Neural cell (in vitro differentiated cells): ENCODE measurements around the gene SNRPD3. TPM values are rescaled to one million over a fixed set of nuclear protein-coding genes. Genes with fewer than 3 reads are reported as not detected.

Source experiments
- H2AFZ ChIP-seq: fragments of 200-600, 300-800 bp; sonication (generic), shearing (Covaris generic); 2 replicates; pipeline ENCODE4 v1.6.0; 2014; ENCODE audit warnings: low read depth, mild to moderate bottlenecking, antibody characterized with exemption, low read length, moderate library complexity
- H3F3A ChIP-seq: fragments of 200-600 bp; shearing (Covaris generic); 2 replicates; pipeline ENCODE4 v1.6.1; 2016; ENCODE audit warnings: mild to moderate bottlenecking, moderate library complexity, mixed read lengths, antibody characterized with exemption, low read length; ENCODE audit not compliant: insufficient read depth, poor library complexity, severe bottlenecking
- H3K27ac ChIP-seq: fragments of 200-600, 300-800 bp; sonication (generic), shearing (Covaris generic); 2 replicates; pipeline ENCODE4 v1.5.1; 2014; ENCODE audit warnings: mild to moderate bottlenecking, low read length, moderate library complexity
- H3K27me3 ChIP-seq: fragments of 300-800, 200-600 bp; sonication (generic), shearing (Covaris generic); 2 replicates; pipeline ENCODE4 v1.6.0; 2014; ENCODE audit warnings: mild to moderate bottlenecking, low read depth, low read length, moderate library complexity; ENCODE audit not compliant: insufficient read depth
- H3K36me3 ChIP-seq: fragments of 300-800, 200-600 bp; sonication (generic), shearing (Covaris generic); 2 replicates; pipeline ENCODE4 v1.5.1; 2014; ENCODE audit warnings: mild to moderate bottlenecking, antibody characterized with exemption, low read length, moderate library complexity; ENCODE audit not compliant: insufficient read depth
- H3K4me2 ChIP-seq: fragments of 300-800, 200-600 bp; sonication (generic), shearing (Covaris generic); 2 replicates; pipeline ENCODE4 v1.6.0; 2014; ENCODE audit warnings: mild to moderate bottlenecking, low read length
- H3K4me3 ChIP-seq: fragments of 300-800, 200-600 bp; sonication (generic), shearing (Covaris generic); 2 replicates; pipeline ENCODE4 v1.5.1; 2014; ENCODE audit warnings: mild to moderate bottlenecking, low read length, moderate library complexity
- H3K79me2 ChIP-seq: fragments of 200-600 bp; shearing (Covaris generic); replicated peaks from 2 replicates; pipeline ENCODE4 v1.6.0; 2014; ENCODE audit warnings: mild to moderate bottlenecking, low read length, moderate library complexity; ENCODE audit not compliant: insufficient read depth
- H3K9ac ChIP-seq: fragments of 300-800, 200-600 bp; sonication (generic), shearing (Covaris generic); 2 replicates; pipeline ENCODE4 v1.6.1; 2016; ENCODE audit warnings: mild to moderate bottlenecking, low read length, mixed read lengths
- H3K9me2 ChIP-seq: fragments of 200-600 bp; shearing (Covaris generic); 2 replicates; pipeline ENCODE4 v1.6.1; 2016; ENCODE audit warnings: mild to moderate bottlenecking, low read length, mixed read lengths; ENCODE audit not compliant: insufficient read depth
- H3K9me3 ChIP-seq: fragments of 200-600, 300-800 bp; sonication (generic), shearing (Covaris generic); 2 replicates; pipeline ENCODE4 v1.6.1; 2016; ENCODE audit warnings: mild to moderate bottlenecking, mixed run types, low read length, moderate library complexity, mixed read lengths
- H4K20me1 ChIP-seq: fragments of 200-600 bp; shearing (Covaris generic); 2 replicates; pipeline ENCODE4 v1.6.1; 2016; ENCODE audit warnings: mild to moderate bottlenecking, mixed run types; ENCODE audit not compliant: insufficient read depth
- EP300 ChIP-seq: fragments of 450-650 bp; conservative IDR thresholded peaks from 2 replicates; pipeline ENCODE4 v1.6.1; 2014; ENCODE audit warnings: antibody characterized with exemption, mild to moderate bottlenecking, moderate library complexity; ENCODE audit not compliant: poor library complexity, severe bottlenecking
- EZH2 ChIP-seq: fragments of 200-600, 300-800 bp; shearing (Covaris generic), sonication (generic); IDR thresholded peaks from 2 replicates; pipeline ENCODE4 v1.6.1; 2014; ENCODE audit warnings: antibody characterized with exemption, low read length, borderline replicate concordance, mild to moderate bottlenecking; ENCODE audit not compliant: insufficient read depth, poor library complexity, severe bottlenecking
- MXI1 ChIP-seq: fragments of 450-650 bp; conservative IDR thresholded peaks from 2 replicates; pipeline ENCODE4 v1.6.1; 2014; ENCODE audit warnings: antibody characterized with exemption, mild to moderate bottlenecking; ENCODE audit not compliant: poor library complexity, severe bottlenecking
- POLR2AphosphoS5 ChIP-seq: IDR thresholded peaks from 2 replicates; pipeline ENCODE4 v1.6.1; 2012
- RAD21 ChIP-seq: fragments of 450-650 bp; conservative IDR thresholded peaks from 2 replicates; pipeline ENCODE4 v1.6.1; 2014; ENCODE audit warnings: antibody characterized with exemption, mild to moderate bottlenecking, moderate library complexity
- SMC3 ChIP-seq: fragments of 450-650 bp; conservative IDR thresholded peaks from 2 replicates; pipeline ENCODE4 v1.6.1; 2014; ENCODE audit warnings: antibody characterized with exemption, mild to moderate bottlenecking, moderate library complexity; ENCODE audit not compliant: poor library complexity
- TAF1 ChIP-seq: IDR thresholded peaks from 2 replicates; pipeline ENCODE4 v1.6.1; 2012; ENCODE audit warnings: low read depth
- polyA plus RNA-seq: library from polyadenylated mRNA; depleted of rRNA; stranded (reverse); fragments of >200 nt; gene quantifications from 2 replicates; pipeline ENCODE4 v1.2.3, GENCODE V29; 2014
- TF ChIP-seq, protein P1 (sequence below): fragments of 450-650 bp; IDR thresholded peaks from 2 replicates; pipeline ENCODE4 v1.5.1; 2014; ENCODE audit warnings: antibody characterized with exemption, mild to moderate bottlenecking, moderate library complexity; ENCODE audit not compliant: poor library complexity, severe bottlenecking
- TF ChIP-seq, protein P2 (sequence below): IDR thresholded peaks from 2 replicates; pipeline ENCODE4 v1.6.1; 2012; ENCODE audit warnings: borderline replicate concordance

SNRPD3 gene
- polyA plus RNA-seq, 1 donor from 2014 or later = 195 TPM

DNA sequence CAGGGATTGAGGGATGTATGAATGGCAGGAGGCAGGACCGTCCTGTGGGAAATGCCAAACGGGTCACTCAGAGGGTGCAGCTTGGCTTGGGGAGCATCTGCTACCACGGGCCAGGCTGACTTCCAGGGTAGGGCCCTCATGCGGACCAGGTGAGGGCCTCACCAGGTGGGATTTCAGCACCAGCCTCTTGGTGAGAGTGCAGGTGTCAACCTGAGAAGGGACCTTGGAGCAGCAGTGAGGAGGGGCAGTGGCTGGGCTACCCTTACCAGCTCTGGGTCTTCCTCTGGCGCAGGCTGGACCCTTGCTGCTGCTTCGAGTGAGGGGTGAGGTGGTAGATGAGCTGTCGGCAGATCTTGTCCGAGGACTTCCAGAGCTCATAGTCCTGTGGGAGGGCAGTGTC is 32.1 kb downstream of the SNRPD3 start:
- H2AFZ ChIP-seq = no peak overlapping the region
- H3K9me2 ChIP-seq = no peaks in the 10 kb centered on the region
- H3F3A ChIP-seq = no peaks in the 10 kb centered on the region
- no peak overlapping the region for H3K9ac ChIP-seq
- H3K9me3 ChIP-seq = no peaks in the 10 kb centered on the region
- H3K27me3 ChIP-seq = no peaks in the 10 kb centered on the region
- no peak overlapping the region for H3K4me2 ChIP-seq
- no peaks in the 10 kb centered on the region for H4K20me1 ChIP-seq
- no peaks in the 10 kb centered on the region for H3K36me3 ChIP-seq
- no peaks in the 10 kb centered on the region for H3K79me2 ChIP-seq
- TF ChIP-seq POLR2AphosphoS5 = no peak
- TF ChIP-seq EP300 = no peak
- H3K4me3 ChIP-seq = no peak overlapping the region
- no peak overlapping the region for H3K27ac ChIP-seq

DNA sequence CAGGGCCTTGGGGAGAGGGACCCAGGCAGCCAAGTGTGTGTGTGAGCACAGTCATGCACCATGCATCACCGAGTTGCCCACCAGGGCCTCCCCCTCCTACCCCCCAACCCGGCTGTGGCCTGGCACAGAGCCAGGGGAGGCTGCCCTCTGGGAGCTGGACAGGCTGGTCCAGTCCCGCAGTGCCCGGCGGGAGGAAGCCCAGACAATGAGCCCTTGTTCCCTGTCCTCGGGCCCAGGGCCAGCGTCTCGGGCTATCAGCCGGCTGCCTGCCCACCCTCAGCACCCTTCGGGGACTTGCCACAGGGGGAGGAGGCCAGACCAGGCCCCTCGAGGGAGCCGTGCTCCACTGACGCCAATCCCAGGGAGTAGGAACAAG is 32.6 kb downstream of the SNRPD3 start:
- no peak overlapping the region for H3K4me3 ChIP-seq
- H3K9me3 ChIP-seq = no peaks in the 10 kb centered on the region
- TF ChIP-seq, protein P1, sequence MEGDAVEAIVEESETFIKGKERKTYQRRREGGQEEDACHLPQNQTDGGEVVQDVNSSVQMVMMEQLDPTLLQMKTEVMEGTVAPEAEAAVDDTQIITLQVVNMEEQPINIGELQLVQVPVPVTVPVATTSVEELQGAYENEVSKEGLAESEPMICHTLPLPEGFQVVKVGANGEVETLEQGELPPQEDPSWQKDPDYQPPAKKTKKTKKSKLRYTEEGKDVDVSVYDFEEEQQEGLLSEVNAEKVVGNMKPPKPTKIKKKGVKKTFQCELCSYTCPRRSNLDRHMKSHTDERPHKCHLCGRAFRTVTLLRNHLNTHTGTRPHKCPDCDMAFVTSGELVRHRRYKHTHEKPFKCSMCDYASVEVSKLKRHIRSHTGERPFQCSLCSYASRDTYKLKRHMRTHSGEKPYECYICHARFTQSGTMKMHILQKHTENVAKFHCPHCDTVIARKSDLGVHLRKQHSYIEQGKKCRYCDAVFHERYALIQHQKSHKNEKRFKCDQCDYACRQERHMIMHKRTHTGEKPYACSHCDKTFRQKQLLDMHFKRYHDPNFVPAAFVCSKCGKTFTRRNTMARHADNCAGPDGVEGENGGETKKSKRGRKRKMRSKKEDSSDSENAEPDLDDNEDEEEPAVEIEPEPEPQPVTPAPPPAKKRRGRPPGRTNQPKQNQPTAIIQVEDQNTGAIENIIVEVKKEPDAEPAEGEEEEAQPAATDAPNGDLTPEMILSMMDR = no peak
- TF ChIP-seq TAF1 (no peak), POLR2AphosphoS5 (no peak), EZH2 (no peak), MXI1 (no peak), RAD21 (no peak), SMC3 (no peak), EP300 (no peak)
- TF ChIP-seq, protein P2, sequence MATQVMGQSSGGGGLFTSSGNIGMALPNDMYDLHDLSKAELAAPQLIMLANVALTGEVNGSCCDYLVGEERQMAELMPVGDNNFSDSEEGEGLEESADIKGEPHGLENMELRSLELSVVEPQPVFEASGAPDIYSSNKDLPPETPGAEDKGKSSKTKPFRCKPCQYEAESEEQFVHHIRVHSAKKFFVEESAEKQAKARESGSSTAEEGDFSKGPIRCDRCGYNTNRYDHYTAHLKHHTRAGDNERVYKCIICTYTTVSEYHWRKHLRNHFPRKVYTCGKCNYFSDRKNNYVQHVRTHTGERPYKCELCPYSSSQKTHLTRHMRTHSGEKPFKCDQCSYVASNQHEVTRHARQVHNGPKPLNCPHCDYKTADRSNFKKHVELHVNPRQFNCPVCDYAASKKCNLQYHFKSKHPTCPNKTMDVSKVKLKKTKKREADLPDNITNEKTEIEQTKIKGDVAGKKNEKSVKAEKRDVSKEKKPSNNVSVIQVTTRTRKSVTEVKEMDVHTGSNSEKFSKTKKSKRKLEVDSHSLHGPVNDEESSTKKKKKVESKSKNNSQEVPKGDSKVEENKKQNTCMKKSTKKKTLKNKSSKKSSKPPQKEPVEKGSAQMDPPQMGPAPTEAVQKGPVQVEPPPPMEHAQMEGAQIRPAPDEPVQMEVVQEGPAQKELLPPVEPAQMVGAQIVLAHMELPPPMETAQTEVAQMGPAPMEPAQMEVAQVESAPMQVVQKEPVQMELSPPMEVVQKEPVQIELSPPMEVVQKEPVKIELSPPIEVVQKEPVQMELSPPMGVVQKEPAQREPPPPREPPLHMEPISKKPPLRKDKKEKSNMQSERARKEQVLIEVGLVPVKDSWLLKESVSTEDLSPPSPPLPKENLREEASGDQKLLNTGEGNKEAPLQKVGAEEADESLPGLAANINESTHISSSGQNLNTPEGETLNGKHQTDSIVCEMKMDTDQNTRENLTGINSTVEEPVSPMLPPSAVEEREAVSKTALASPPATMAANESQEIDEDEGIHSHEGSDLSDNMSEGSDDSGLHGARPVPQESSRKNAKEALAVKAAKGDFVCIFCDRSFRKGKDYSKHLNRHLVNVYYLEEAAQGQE = no peak
- no peak overlapping the region for H3K27ac ChIP-seq
- no peaks in the 10 kb centered on the region for H3K79me2 ChIP-seq
- no peak overlapping the region for H3K9ac ChIP-seq
- H3K27me3 ChIP-seq = no peaks in the 10 kb centered on the region
- H3F3A ChIP-seq = no peaks in the 10 kb centered on the region
- no peak overlapping the region for H3K4me2 ChIP-seq
- no peaks in the 10 kb centered on the region for H3K9me2 ChIP-seq
- H3K36me3 ChIP-seq = no peaks in the 10 kb centered on the region
- no peak overlapping the region for H2AFZ ChIP-seq
- H4K20me1 ChIP-seq = no peaks in the 10 kb centered on the region
